ENCODE results near the gene PNRC2. TPM values are rescaled to one million over a fixed set of nuclear protein-coding genes. Genes with fewer than 3 reads are reported as not detected.

The PNRC2 gene
- total RNA-seq, 1 donor from 2014 or later = 92.8 TPM

DNA sequence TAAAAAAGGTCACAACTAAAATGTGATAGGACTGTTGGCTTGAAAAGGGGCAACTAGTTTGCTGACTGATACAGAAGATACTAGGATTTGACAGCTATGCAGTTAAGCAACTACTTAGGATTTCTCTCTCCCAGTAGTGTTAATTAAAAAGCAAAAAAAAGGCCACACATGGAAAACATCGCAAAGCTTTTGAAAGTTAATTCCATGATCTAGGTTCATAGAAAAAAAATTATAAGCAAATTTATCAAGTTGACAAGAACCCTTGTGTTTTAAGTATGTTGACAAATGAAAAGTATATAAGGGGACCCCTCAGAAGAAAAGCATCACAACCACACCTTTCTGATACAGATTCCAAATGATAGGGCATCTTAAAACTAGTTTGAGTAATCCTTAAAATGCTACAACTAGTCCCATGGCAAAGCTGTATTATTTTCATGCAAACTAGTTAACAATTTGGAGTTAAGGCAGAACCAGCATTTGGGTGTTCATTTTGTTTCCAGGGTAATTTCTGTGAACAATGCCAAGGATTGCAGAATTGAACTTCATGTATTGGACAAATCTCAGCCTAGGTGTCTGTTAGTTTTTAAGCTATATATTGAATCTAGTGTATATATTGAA lies 4.1 kb downstream of the PNRC2 start:
- H3K27me3 ChIP-seq = no peaks in the 10 kb centered on the region
- intact Hi-C loops (cut with DNase I) = no loop called here
- peaks cover 39% of the 10 kb centered on the region for H3K4me1 ChIP-seq
- no peaks in the 10 kb centered on the region for H3K9me3 ChIP-seq
- TF ChIP-seq, protein P1, sequence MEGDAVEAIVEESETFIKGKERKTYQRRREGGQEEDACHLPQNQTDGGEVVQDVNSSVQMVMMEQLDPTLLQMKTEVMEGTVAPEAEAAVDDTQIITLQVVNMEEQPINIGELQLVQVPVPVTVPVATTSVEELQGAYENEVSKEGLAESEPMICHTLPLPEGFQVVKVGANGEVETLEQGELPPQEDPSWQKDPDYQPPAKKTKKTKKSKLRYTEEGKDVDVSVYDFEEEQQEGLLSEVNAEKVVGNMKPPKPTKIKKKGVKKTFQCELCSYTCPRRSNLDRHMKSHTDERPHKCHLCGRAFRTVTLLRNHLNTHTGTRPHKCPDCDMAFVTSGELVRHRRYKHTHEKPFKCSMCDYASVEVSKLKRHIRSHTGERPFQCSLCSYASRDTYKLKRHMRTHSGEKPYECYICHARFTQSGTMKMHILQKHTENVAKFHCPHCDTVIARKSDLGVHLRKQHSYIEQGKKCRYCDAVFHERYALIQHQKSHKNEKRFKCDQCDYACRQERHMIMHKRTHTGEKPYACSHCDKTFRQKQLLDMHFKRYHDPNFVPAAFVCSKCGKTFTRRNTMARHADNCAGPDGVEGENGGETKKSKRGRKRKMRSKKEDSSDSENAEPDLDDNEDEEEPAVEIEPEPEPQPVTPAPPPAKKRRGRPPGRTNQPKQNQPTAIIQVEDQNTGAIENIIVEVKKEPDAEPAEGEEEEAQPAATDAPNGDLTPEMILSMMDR (IDR thresholded peaks at IDR 0.05) = no peak
- TF ChIP-seq POLR2A (IDR thresholded peaks at IDR 0.05) = no peak
- no peak for TF ChIP-seq POLR2AphosphoS5 (IDR thresholded peaks at IDR 0.05; ENCODE audit: insufficient read depth in 1 of 2, low read depth in 1 of 2)
- no peak for DNase-seq (ENCODE audit: extremely low spot score in 2 of 2)
- H3K36me3 ChIP-seq = peaks cover 0 to 35% of the 10 kb centered on the region in 2 donors
- no peak overlapping the region for H3K4me3 ChIP-seq
- H3K27ac ChIP-seq = peak overlapping the region; percentile 63

DNA sequence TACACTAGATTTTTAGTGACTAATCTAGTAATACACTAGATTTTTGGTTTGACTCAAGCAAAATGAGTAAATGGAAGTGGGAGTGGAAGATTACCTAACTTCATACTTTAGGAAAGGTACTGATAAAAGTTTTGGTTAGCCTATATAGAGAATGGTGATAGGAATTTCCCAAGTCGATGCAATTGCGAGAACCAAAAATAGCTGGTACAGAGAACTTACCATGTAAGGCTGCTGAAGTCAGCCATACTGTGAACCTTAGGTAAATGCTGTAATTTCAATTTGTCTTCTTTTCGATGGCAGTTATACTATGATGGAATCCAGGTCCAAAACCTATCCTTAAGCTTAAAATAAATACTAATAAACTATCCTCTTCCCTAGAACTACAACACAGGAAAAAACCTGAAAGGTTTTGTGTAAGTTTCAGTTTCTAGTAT lies 4.6 kb downstream of the PNRC2 start:
- DNase-seq (ENCODE audit: extremely low spot score in 2 of 2) = no peak
- Histone ChIP-seq H3K4me1 (peaks cover 37% of the 10 kb centered on the region), H3K36me3 (peaks cover 0 to 37% of the 10 kb centered on the region in 2 donors), H3K9me3 (no peaks in the 10 kb centered on the region), H3K4me3 (no peak overlapping the region), H3K27me3 (no peaks in the 10 kb centered on the region), H3K27ac (peak overlapping the region; percentile 63)
- TF ChIP-seq, protein P1 (IDR thresholded peaks at IDR 0.05) = no peak
- TF ChIP-seq POLR2AphosphoS5 (IDR thresholded peaks at IDR 0.05; ENCODE audit: insufficient read depth in 1 of 2, low read depth in 1 of 2) (no peak), POLR2A (IDR thresholded peaks at IDR 0.05) (no peak)
- intact Hi-C loops (cut with DNase I) = no loop called here

DNA sequence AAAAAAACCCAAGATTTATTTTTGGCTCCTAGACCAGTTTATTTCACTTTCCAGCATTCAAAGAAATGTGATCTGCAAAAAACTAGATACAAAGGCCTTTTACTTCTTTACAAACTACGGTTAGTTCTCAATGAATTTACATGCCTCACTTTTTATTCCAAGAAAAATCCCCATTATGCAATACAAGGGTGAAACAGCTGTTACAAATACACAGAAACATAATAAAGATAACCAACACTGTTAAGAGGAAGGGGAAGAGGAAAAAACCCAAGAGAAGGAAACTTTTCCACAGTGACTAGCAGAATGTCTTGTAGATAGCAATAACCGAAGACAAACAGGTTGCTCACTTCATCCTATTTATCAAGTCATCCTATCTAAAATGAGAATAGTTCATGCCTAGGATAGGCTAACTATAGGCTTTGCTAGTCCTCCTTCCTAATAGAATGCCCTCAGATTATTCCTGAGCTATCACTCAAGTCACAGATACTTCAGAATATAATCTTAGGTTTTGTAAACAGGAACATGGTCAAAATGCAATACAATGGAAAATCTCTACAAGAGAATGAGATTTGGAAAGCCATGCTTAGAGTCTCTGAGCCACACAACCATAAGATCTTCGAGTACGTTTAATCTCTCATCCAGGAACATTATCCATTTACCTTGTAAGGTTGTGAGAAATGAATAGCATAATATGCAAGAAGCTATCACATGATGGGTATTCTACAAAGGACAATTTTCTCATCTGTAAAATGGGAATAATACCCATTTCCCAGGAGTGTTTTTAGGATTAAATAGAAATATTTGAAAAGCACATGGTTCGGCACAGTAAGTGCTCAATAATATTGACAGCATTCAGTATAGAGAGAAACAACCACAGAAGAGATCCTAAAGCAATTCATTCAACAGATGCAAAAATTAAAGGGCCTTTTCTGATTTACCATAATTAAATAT lies 5.4 kb downstream of the PNRC2 start:
- Histone ChIP-seq H3K27me3 (no peaks in the 10 kb centered on the region), H3K27ac (peak overlapping the region; percentile 63), H3K4me3 (no peak overlapping the region), H3K9me3 (no peaks in the 10 kb centered on the region), H3K36me3 (peaks cover 0 to 37% of the 10 kb centered on the region in 2 donors), H3K4me1 (peaks cover 37% of the 10 kb centered on the region)
- DNase-seq (ENCODE audit: extremely low spot score in 2 of 2) = no peak
- TF ChIP-seq POLR2AphosphoS5 (IDR thresholded peaks at IDR 0.05; ENCODE audit: insufficient read depth in 1 of 2, low read depth in 1 of 2) = no peak
- TF ChIP-seq, protein P1 (IDR thresholded peaks at IDR 0.05) = no peak
- TF ChIP-seq POLR2A (IDR thresholded peaks at IDR 0.05) = no peak
- intact Hi-C loops (cut with DNase I) = no loop called here

DNA sequence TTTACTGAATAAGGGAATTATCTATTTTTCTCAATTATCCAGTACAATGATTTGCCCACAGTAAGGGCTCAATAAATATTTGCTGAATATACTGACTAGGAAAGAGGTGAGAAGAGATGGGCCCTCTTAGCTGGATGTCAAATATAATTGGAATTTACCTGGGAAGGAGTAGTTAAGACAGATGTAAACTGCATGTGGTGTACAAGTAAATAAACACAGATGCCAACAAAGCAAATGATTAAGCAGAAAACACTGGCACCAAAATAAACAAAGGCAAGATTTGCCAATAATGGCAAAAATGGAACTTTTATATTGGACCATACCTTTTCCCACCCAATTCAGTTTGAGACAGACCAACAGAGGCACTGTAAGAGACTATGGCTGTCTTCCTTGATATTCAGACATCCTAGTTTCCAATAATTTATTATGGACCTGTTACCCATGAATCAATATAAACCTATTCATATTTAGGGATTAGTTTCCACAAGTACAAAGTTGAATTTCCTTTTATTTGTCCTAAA lies 7.4 kb downstream of the PNRC2 start:
- no peak for DNase-seq (ENCODE audit: extremely low spot score in 2 of 2)
- Histone ChIP-seq H3K36me3 (peaks cover 0 to 43% of the 10 kb centered on the region in 2 donors), H3K4me3 (no peak overlapping the region), H3K27me3 (no peaks in the 10 kb centered on the region), H3K4me1 (peaks cover 26% of the 10 kb centered on the region), H3K9me3 (no peaks in the 10 kb centered on the region), H3K27ac (no peak overlapping the region)
- intact Hi-C loops (cut with DNase I) = no loop called here
- no peak for TF ChIP-seq POLR2A (IDR thresholded peaks at IDR 0.05)
- TF ChIP-seq, protein P1 (IDR thresholded peaks at IDR 0.05) = no peak
- no peak for TF ChIP-seq POLR2AphosphoS5 (IDR thresholded peaks at IDR 0.05; ENCODE audit: insufficient read depth in 1 of 2, low read depth in 1 of 2)

All from vagina (tissue), 2 donors.